ENCODE measurements around the gene MARCOL. TPM values are rescaled to one million over a fixed set of nuclear protein-coding genes. Genes with fewer than 3 reads are reported as not detected.

The MARCOL gene
- not detected for total RNA-seq

GRCh38 chr5:148238418-148238794 lies at the start of gene MARCOL:
Gene MARCOL, plus strand, starts transcription at chr5:148238525. Its CDS starts 73 bp downstream, at chr5:148238598.
- H3K27me3 Mint-ChIP-seq, result peaks cover 0 to 5% of the 10 kb centered on the region in 2 donors
- H3K4me1 Mint-ChIP-seq (ENCODE audit: low read depth in 2 of 2), result no peaks in the 10 kb centered on the region
- peaks cover 4% of the 10 kb centered on the region for H3K9me3 Mint-ChIP-seq
- no peak within 1 kb of the TSS for H3K27ac Mint-ChIP-seq
- no peaks in the 10 kb centered on the region for H3K36me3 Mint-ChIP-seq
- ATAC-seq, result no peak
- no peak within 1 kb of the TSS for H3K4me3 Mint-ChIP-seq
- DNase-seq (ENCODE audit: low spot score), result no peak

GRCh38 chr5:148191010-148191409 lies 47.3 kb upstream of the MARCOL start:
- H3K27me3 Mint-ChIP-seq, result peaks cover 0 to 27% of the 10 kb centered on the region in 2 donors
- no peaks in the 10 kb centered on the region for H3K9me3 Mint-ChIP-seq
- peaks cover 12 to 16% of the 10 kb centered on the region in 2 donors for H3K4me1 Mint-ChIP-seq (ENCODE audit: low read depth in 2 of 2)
- ATAC-seq (no peak), DNase-seq (ENCODE audit: low spot score) (no peak)
- no peak overlapping the region for H3K4me3 Mint-ChIP-seq
- H3K36me3 Mint-ChIP-seq, result peaks cover 7% of the 10 kb centered on the region
- peak overlapping the region in 1 of 2 donors; percentile 82 for H3K27ac Mint-ChIP-seq

- DNase-seq (ENCODE audit: low spot score), result no peak
- Mint-ChIP-seq H3K36me3 (no peaks in the 10 kb centered on the region), H3K9me3 (no peaks in the 10 kb centered on the region)
Observed at GRCh38 chr5:148193202-148193601, 45.1 kb upstream of the MARCOL start.

GRCh38 chr5:148201151-148201550 lies 37.2 kb upstream of the MARCOL start:
- H3K4me3 Mint-ChIP-seq, result peak overlapping the region; percentile 25
- H3K4me1 Mint-ChIP-seq (ENCODE audit: low read depth in 2 of 2), result peaks cover 6 to 7% of the 10 kb centered on the region in 2 donors
- H3K9me3 Mint-ChIP-seq, result peaks cover 3% of the 10 kb centered on the region
- ATAC-seq (no peak), DNase-seq (ENCODE audit: low spot score) (no peak)
- H3K27ac Mint-ChIP-seq, result peak overlapping the region in 1 of 2 donors; percentile 62
- H3K27me3 Mint-ChIP-seq, result peaks cover 4 to 17% of the 10 kb centered on the region in 2 donors
- no peaks in the 10 kb centered on the region for H3K36me3 Mint-ChIP-seq

More at GRCh38 chr5:148193202-148193601, 45.1 kb upstream of the MARCOL start:
- Mint-ChIP-seq H3K27ac (no peak overlapping the region), H3K4me3 (no peak overlapping the region), H3K4me1 (ENCODE audit: low read depth in 2 of 2) (peaks cover 5 to 10% of the 10 kb centered on the region in 2 donors), H3K27me3 (peaks cover 0 to 24% of the 10 kb centered on the region in 2 donors)
- ATAC-seq, result no peak

- peaks cover 4 to 17% of the 10 kb centered on the region in 2 donors for H3K27me3 Mint-ChIP-seq
- peaks cover 6 to 7% of the 10 kb centered on the region in 2 donors for H3K4me1 Mint-ChIP-seq (ENCODE audit: low read depth in 2 of 2)
- H3K27ac Mint-ChIP-seq, result peak within 1 kb of the TSS in 1 of 2 donors; percentile 63
- peaks cover 3% of the 10 kb centered on the region for H3K9me3 Mint-ChIP-seq
- ATAC-seq (no peak), DNase-seq (ENCODE audit: low spot score) (no peak)
- H3K36me3 Mint-ChIP-seq, result no peaks in the 10 kb centered on the region
- no peak within 1 kb of the TSS for H3K4me3 Mint-ChIP-seq
Observed at GRCh38 chr5:148202531-148203203, 35.7 kb upstream of the MARCOL start, which contains the start of gene SPINK6. Gene SPINK6, plus strand, starts transcription at chr5:148203042. Its CDS starts 55 bp downstream, at chr5:148203097.

- H3K36me3 Mint-ChIP-seq, result no peaks in the 10 kb centered on the region
- H3K4me3 Mint-ChIP-seq, result no peak overlapping the region
- ATAC-seq (no peak), DNase-seq (ENCODE audit: low spot score) (no peak)
- H3K9me3 Mint-ChIP-seq, result peaks cover 7% of the 10 kb centered on the region
- H3K27ac Mint-ChIP-seq, result no peak overlapping the region
- peaks cover 6 to 7% of the 10 kb centered on the region in 2 donors for H3K4me1 Mint-ChIP-seq (ENCODE audit: low read depth in 2 of 2)
- peaks cover 0 to 4% of the 10 kb centered on the region in 2 donors for H3K27me3 Mint-ChIP-seq
Observed at GRCh38 chr5:148205044-148205806, 33.1 kb upstream of the MARCOL start.

- Mint-ChIP-seq H3K36me3 (no peaks in the 10 kb centered on the region), H3K4me1 (ENCODE audit: low read depth in 2 of 2) (peaks cover 6 to 7% of the 10 kb centered on the region in 2 donors), H3K9me3 (peaks cover 7% of the 10 kb centered on the region), H3K27ac (no peak overlapping the region), H3K4me3 (no peak overlapping the region), H3K27me3 (peaks cover 0 to 4% of the 10 kb centered on the region in 2 donors)
- no peak for ATAC-seq
- DNase-seq (ENCODE audit: low spot score), result no peak
Observed at GRCh38 chr5:148205865-148206264, 32.5 kb upstream of the MARCOL start.

- H3K27ac Mint-ChIP-seq, result no peak overlapping the region
- H3K4me1 Mint-ChIP-seq (ENCODE audit: low read depth in 2 of 2), result no peaks in the 10 kb centered on the region
- no peak for DNase-seq (ENCODE audit: low spot score)
- peaks cover 0 to 4% of the 10 kb centered on the region in 2 donors for H3K27me3 Mint-ChIP-seq
- no peaks in the 10 kb centered on the region for H3K36me3 Mint-ChIP-seq
- peaks cover 4% of the 10 kb centered on the region for H3K9me3 Mint-ChIP-seq
- no peak for ATAC-seq
- no peak overlapping the region for H3K4me3 Mint-ChIP-seq
Observed at GRCh38 chr5:148206620-148207019, 31.7 kb upstream of the MARCOL start.

- no peak for ATAC-seq
- H3K36me3 Mint-ChIP-seq, result no peaks in the 10 kb centered on the region
- H3K4me1 Mint-ChIP-seq (ENCODE audit: low read depth in 2 of 2), result no peaks in the 10 kb centered on the region
- peaks cover 4% of the 10 kb centered on the region for H3K9me3 Mint-ChIP-seq
- no peak overlapping the region for H3K27ac Mint-ChIP-seq
- H3K4me3 Mint-ChIP-seq, result no peak overlapping the region
- no peak for DNase-seq (ENCODE audit: low spot score)
- peaks cover 0 to 4% of the 10 kb centered on the region in 2 donors for H3K27me3 Mint-ChIP-seq
Observed at GRCh38 chr5:148208226-148208625, 30.1 kb upstream of the MARCOL start.

- H3K36me3 Mint-ChIP-seq, result no peaks in the 10 kb centered on the region
- no peak for DNase-seq (ENCODE audit: low spot score)
- H3K4me1 Mint-ChIP-seq (ENCODE audit: low read depth in 2 of 2), result no peaks in the 10 kb centered on the region
- peaks cover 0 to 4% of the 10 kb centered on the region in 2 donors for H3K27me3 Mint-ChIP-seq
- no peak overlapping the region for H3K4me3 Mint-ChIP-seq
- peaks cover 4% of the 10 kb centered on the region for H3K9me3 Mint-ChIP-seq
- H3K27ac Mint-ChIP-seq, result no peak overlapping the region
- no peak for ATAC-seq
Observed at GRCh38 chr5:148209151-148209770, 29.1 kb upstream of the MARCOL start.

GRCh38 chr5:148214665-148215185 lies 23.6 kb upstream of the MARCOL start:
- H3K4me3 Mint-ChIP-seq, result no peak overlapping the region
- no peaks in the 10 kb centered on the region for H3K27me3 Mint-ChIP-seq
- peaks cover 4% of the 10 kb centered on the region for H3K9me3 Mint-ChIP-seq
- no peak overlapping the region for H3K27ac Mint-ChIP-seq
- ATAC-seq, result no peak
- no peak for DNase-seq (ENCODE audit: low spot score)
- H3K4me1 Mint-ChIP-seq (ENCODE audit: low read depth in 2 of 2), result no peaks in the 10 kb centered on the region
- H3K36me3 Mint-ChIP-seq, result peaks cover 7% of the 10 kb centered on the region

GRCh38 chr5:148221508-148221907 lies 16.8 kb upstream of the MARCOL start:
- ATAC-seq, result no peak
- Mint-ChIP-seq H3K4me3 (no peak overlapping the region), H3K27ac (no peak overlapping the region), H3K4me1 (ENCODE audit: low read depth in 2 of 2) (no peaks in the 10 kb centered on the region), H3K9me3 (peaks cover 6% of the 10 kb centered on the region), H3K27me3 (peaks cover 6 to 25% of the 10 kb centered on the region in 2 donors), H3K36me3 (peaks cover 7% of the 10 kb centered on the region)
- no peak for DNase-seq (ENCODE audit: low spot score)

GRCh38 chr5:148224117-148224742 lies 14.1 kb upstream of the MARCOL start:
- Mint-ChIP-seq H3K27ac (no peak overlapping the region), H3K27me3 (peaks cover 6 to 28% of the 10 kb centered on the region in 2 donors), H3K36me3 (no peaks in the 10 kb centered on the region), H3K9me3 (peaks cover 7% of the 10 kb centered on the region), H3K4me3 (no peak overlapping the region), H3K4me1 (ENCODE audit: low read depth in 2 of 2) (no peaks in the 10 kb centered on the region)
- no peak for ATAC-seq
- no peak for DNase-seq (ENCODE audit: low spot score)
